GM23338 (cell line): ENCODE measurements around the gene DLG5. TPM values are rescaled to one million over a fixed set of nuclear protein-coding genes. Genes with fewer than 3 reads are reported as not detected.

ENCODE experiments used
- ATAC-seq: fragments of 200-7000 bp; cut with Tn5 transposase; 3 replicates; pipeline ENCODE4 v1.9.1; 2020
- DNase-seq: peaks from one replicate; pipeline ENCODE4 v3.0.0-alpha.2; 2015; ENCODE audit warnings: low spot score
- H2AFZ ChIP-seq: fragments of 200-600 bp; sonication (generic); 2 replicates; pipeline ENCODE4 v1.8.0; 2016; ENCODE audit warnings: antibody characterized with exemption, mild to moderate bottlenecking, moderate library complexity
- H3F3A ChIP-seq: fragments of 200-600 bp; sonication (generic); replicated peaks from 2 replicates; pipeline ENCODE4 v1.8.0; 2017; ENCODE audit warnings: antibody characterized with exemption, mixed run types, low read depth
- H3K27ac ChIP-seq: fragments of 200-600 bp; sonication (generic); 2 replicates; pipeline ENCODE4 v1.6.1; 2016; ENCODE audit warnings: low read depth
- H3K27me3 ChIP-seq: fragments of 200-600 bp; sonication (generic); 2 replicates; pipeline ENCODE4 v1.8.0; 2016; ENCODE audit warnings: mild to moderate bottlenecking, mixed run types, moderate library complexity; ENCODE audit not compliant: insufficient read depth
- H3K36me3 ChIP-seq: fragments of 200-600 bp; sonication (generic); 2 replicates; pipeline ENCODE4 v1.8.0; 2016; ENCODE audit warnings: mild to moderate bottlenecking; ENCODE audit not compliant: insufficient read depth
- H3K4me1 ChIP-seq: fragments of 200-600 bp; sonication (generic); 2 replicates; pipeline ENCODE4 v1.8.0; 2016; ENCODE audit warnings: mild to moderate bottlenecking, moderate library complexity; ENCODE audit not compliant: insufficient read depth
- H3K4me2 ChIP-seq: fragments of 200-600 bp; sonication (generic); 2 replicates; pipeline ENCODE4 v1.7.1; 2017; ENCODE audit warnings: mixed run types
- H3K4me3 ChIP-seq: fragments of 200-600 bp; sonication (generic); 2 replicates; pipeline ENCODE4 v1.6.1; 2016; ENCODE audit warnings: mixed run types
- H3K79me2 ChIP-seq: fragments of 200-600 bp; sonication (generic); replicated peaks from 2 replicates; pipeline ENCODE4 v1.8.0; 2017; ENCODE audit warnings: mild to moderate bottlenecking; ENCODE audit not compliant: insufficient read depth
- H3K9me2 ChIP-seq: fragments of 200-600 bp; sonication (generic); 2 replicates; pipeline ENCODE4 v1.8.0; 2017; ENCODE audit not compliant: insufficient read depth
- H4K20me1 ChIP-seq: fragments of 200-600 bp; sonication (generic); replicated peaks from 2 replicates; pipeline ENCODE4 v1.8.0; 2017; ENCODE audit warnings: mild to moderate bottlenecking; ENCODE audit not compliant: insufficient read depth
- H3K27ac Mint-ChIP-seq: 2 replicates; pipeline ENCODE4 v1.8.0; 2020; ENCODE audit warnings: inconsistent platforms, mild to moderate bottlenecking, moderate library complexity, mixed read lengths
- H3K27me3 Mint-ChIP-seq: 3 replicates; pipeline ENCODE4 v1.8.0; 2022; ENCODE audit warnings: low read depth, mild to moderate bottlenecking, moderate library complexity, mixed read lengths, inconsistent platforms; ENCODE audit not compliant: insufficient read depth, poor library complexity
- H3K36me3 Mint-ChIP-seq: 3 replicates; pipeline ENCODE4 v1.8.0; 2021; ENCODE audit warnings: low read depth, mild to moderate bottlenecking, inconsistent platforms, moderate library complexity, mixed read lengths
- H3K4me1 Mint-ChIP-seq: 3 replicates; pipeline ENCODE4 v1.8.0; 2020; ENCODE audit warnings: mild to moderate bottlenecking, inconsistent platforms, mixed read lengths
- H3K4me3 Mint-ChIP-seq: 3 replicates; pipeline ENCODE4 v1.8.0; 2021; ENCODE audit warnings: moderate library complexity, mild to moderate bottlenecking, inconsistent platforms, mixed read lengths
- H3K9me3 Mint-ChIP-seq: 3 replicates; pipeline ENCODE4 v1.8.0; 2020; ENCODE audit warnings: moderate library complexity, mild to moderate bottlenecking, inconsistent platforms, mixed read lengths
- CTCF ChIP-seq, 2 experiments: fragments of 200-600 bp in 1 of 2; sonication (generic) in 1 of 2; conservative IDR thresholded peaks; 2 replicates each; pipeline versions ENCODE4 v1.5.1 to v1.6.1; 2016 to 2017; ENCODE audit warnings: antibody characterized with exemption in 2 of 2, low read depth in 2 of 2, mild to moderate bottlenecking in 2 of 2, moderate library complexity in 1 of 2
- ETS1 ChIP-seq: IDR thresholded peaks from 2 replicates; pipeline ENCODE4 v1.6.1; 2016; ENCODE audit warnings: antibody characterized with exemption
- EZH2 ChIP-seq: fragments of 200-600 bp; sonication (generic); IDR thresholded peaks from one replicate; pipeline ENCODE4 v1.8.0; 2017; ENCODE audit warnings: antibody characterized with exemption, mild to moderate bottlenecking, low read depth; ENCODE audit not compliant: unreplicated experiment
- POLR2AphosphoS5 ChIP-seq: IDR thresholded peaks from 2 replicates; pipeline ENCODE4 v1.6.1; 2016; ENCODE audit warnings: antibody characterized with exemption, low read depth
- REST ChIP-seq: IDR thresholded peaks from one replicate; pipeline ENCODE4 v1.6.1; 2018; ENCODE audit warnings: antibody characterized with exemption; ENCODE audit not compliant: unreplicated experiment
- ZNF114 ChIP-seq: fragments of 250-450 bp; sonication (Bioruptor Pico); IDR thresholded peaks from 2 replicates; pipeline ENCODE4 v1.5.0; 2020; ENCODE audit warnings: mild to moderate bottlenecking, moderate library complexity
- ZNF462 ChIP-seq: fragments of 250-450 bp; sonication (Bioruptor Pico); IDR thresholded peaks from 2 replicates; pipeline ENCODE4 v1.5.0; 2020; ENCODE audit warnings: mild to moderate bottlenecking, moderate library complexity
- polyA plus RNA-seq: library from polyadenylated mRNA; unstranded; fragments of >200 nt; fragmentation: Nextera tagmentation; extraction: Ambion mirVana; gene quantifications from 2 replicates; pipeline ENCODE4 v1.2.1, GENCODE V29; 2016
- total RNA-seq: library from RNA; depleted of rRNA; stranded (reverse); fragments of >200 nt; shearing (Covaris generic); gene quantifications from 2 replicates; pipeline ENCODE4 v1.2.3, GENCODE V29; 2014

The DLG5 gene
- total and polyA plus RNA-seq, 2 experiments from 2014 or later: 7.4 to 66.6 TPM

- no peak for TF ChIP-seq ZNF462
- TF ChIP-seq POLR2AphosphoS5: no peak
- TF ChIP-seq REST: no peak
- no peak for TF ChIP-seq ZNF114 (CRISPR knock-in tag)
Measured at GRCh38 chr10:77898323-77899079, 28.1 kb downstream of the DLG5 start (continued).

- H3K27ac Mint-ChIP-seq: no peak overlapping the region
- TF ChIP-seq EZH2 (no peak), REST (no peak), CTCF (conservative IDR thresholded peaks at IDR 0.05; ENCODE audit: low read depth in 2 of 2) (no peak), ETS1 (no peak)
Measured at GRCh38 chr10:77896058-77896457, 30.5 kb downstream of the DLG5 start.

More at GRCh38 chr10:77896058-77896457, 30.5 kb downstream of the DLG5 start:
- no peak overlapping the region for H3K4me3 Mint-ChIP-seq
- H3K9me3 Mint-ChIP-seq: no peaks in the 10 kb centered on the region
- ATAC-seq (no peak), DNase-seq (no peak)
- Histone ChIP-seq H3F3A (0 out of 2 replicates have a peak, but pooled peaks cover 2% of the 10 kb centered on the region), H3K36me3 (no peaks in the 10 kb centered on the region), H4K20me1 (peaks cover 16% of the 10 kb centered on the region; the same call in 1 of the 2 replicates), H3K4me1 (peaks cover 44% of the 10 kb centered on the region), H3K79me2 (peaks cover 98% of the 10 kb centered on the region), H2AFZ (no peak overlapping the region), H3K4me3 (no peak overlapping the region), H3K4me2 (no peak overlapping the region), H3K27ac (no peak overlapping the region), H3K9me2 (no peaks in the 10 kb centered on the region), H3K27me3 (no peaks in the 10 kb centered on the region)
- peaks cover 64% of the 10 kb centered on the region for H3K4me1 Mint-ChIP-seq
- no peaks in the 10 kb centered on the region for H3K36me3 Mint-ChIP-seq
- peaks cover 24% of the 10 kb centered on the region for H3K27me3 Mint-ChIP-seq
